ENCODE results near the gene EFCAB11.

Gene EFCAB11

GRCh38 chr14:89767131-89767530 lies 187.4 kb downstream of the EFCAB11 start:
- no peak for DNase-seq (ENCODE audit: low read depth)

GRCh38 chr14:89765346-89765745 lies 189.2 kb downstream of the EFCAB11 start:
- no peak for DNase-seq (ENCODE audit: low read depth)

- no peak for DNase-seq (ENCODE audit: low read depth)
These were observed 194.4 kb downstream of the EFCAB11 start for GRCh38 chr14:89760086-89760485.

DNA sequence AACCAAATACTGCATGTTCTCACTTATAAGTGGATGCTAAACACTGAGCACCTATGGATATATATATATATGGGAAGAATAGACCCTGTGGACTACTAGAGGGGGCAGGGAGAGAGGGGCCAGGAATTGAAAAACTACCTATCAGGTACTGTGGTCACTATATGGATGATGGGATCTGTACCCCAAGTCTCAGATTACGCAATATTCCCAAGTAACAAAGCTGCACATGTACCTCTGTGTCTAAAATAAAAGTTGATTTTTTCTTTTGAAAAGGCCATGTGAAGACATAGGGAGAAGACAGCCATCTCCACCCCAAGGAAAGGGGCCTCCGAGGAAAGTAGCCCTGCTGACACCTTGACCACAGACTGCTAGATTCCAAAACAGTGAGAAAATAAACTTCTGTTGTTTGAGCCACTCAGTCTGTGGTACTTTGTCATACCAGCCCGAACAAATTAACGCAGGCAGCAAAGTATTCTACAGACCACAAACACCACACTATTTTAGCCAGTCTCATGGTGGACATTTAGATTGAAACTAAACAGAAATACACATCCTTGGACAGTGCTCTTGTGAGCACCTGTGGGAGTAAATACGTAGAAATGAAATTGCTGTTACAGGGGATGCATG lies 197.1 kb downstream of the EFCAB11 start:
- DNase-seq (ENCODE audit: low read depth), result no peak

DNA sequence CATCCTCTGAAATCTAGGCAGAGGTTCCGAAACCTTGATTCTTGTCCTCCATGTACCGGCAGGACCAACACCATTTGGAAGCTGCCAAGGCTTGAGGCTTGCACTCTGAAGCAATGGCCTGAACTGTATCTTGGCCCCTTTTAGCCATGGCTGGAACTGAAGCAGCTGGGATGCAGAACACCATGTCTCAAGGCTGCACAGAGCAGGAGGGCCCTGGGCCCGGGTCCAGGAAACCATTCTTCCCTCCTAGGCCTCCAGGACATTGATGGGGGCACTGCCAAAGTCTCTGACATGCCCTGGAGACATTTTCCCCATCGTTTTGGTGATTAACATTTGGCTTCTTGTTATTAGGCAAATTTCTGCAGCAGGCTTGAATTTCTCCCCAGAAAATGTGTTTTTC lies 198.7 kb downstream of the EFCAB11 start:
- DNase-seq (ENCODE audit: low read depth), result no peak

- no peak for DNase-seq (ENCODE audit: low read depth)
These were observed 200.6 kb downstream of the EFCAB11 start for GRCh38 chr14:89753828-89754412.

DNA sequence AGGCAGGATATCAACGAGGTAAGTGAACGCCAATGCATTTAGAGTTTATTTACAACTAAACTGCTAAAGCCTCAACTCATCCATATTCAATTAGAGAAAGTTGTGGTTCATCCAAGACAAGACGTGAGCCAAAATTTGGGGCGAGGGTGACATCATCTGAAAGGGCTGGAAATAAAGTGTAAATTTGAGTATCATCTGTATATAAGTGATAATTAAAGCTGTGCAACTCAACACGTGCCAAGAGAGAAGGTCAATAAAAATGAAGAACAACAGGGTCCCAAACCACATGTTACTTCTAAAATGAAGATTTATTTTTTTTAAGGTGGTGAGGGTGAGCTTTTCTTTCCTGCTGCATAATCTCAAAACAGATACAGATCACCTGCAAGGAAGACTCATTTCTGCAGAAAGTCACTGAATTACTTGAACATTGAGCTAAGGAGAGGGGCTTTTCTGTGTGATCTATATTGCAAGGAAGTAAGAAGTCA lies 203.6 kb downstream of the EFCAB11 start:
- DNase-seq (ENCODE audit: low read depth), result no peak

DNA sequence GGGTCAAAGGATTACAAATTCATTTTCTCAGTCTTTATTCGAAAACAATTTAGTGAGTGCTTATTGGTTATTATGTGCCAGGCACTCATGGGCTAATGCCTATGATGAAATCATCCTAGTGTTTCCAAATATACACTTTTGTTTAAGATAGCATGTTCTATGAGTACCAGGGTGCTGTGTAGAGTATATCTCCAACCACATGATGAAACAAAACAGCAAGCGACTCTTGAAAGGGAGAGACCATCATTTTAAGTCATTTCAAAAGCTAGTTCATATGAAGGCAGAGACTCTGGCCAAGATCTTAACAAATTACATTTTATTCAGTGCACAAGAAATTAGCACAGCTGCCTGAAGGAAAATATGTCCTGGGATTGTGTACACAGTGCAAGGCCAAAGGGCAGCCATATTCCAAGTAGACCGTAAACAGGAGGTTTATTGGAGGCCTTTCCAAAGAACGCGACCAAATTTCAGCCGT lies 204.2 kb downstream of the EFCAB11 start:
- peak; percentile 84 for DNase-seq (ENCODE audit: low read depth)

DNA sequence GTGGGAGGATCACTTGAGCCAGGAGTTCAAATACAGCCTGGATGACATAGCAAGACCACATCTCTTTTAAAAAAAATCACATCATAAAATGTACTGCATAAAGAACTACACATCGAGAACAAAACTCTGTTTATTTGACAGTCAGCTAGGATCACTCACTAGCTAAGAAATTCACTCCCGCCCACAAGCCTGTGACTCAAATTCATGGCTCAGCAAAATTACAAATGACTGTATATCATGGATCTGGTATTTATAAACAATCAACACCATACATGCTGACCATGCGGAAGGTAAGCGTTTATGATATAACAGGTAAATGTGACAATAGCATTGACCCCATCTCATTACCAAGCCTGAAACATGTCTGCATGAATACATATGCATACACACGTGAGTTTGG lies 206.5 kb downstream of the EFCAB11 start:
- peak; percentile 70 for DNase-seq (ENCODE audit: low read depth)

GRCh38 chr14:89747126-89747525 lies 207.4 kb downstream of the EFCAB11 start:
- DNase-seq (ENCODE audit: low read depth), result no peak

DNA sequence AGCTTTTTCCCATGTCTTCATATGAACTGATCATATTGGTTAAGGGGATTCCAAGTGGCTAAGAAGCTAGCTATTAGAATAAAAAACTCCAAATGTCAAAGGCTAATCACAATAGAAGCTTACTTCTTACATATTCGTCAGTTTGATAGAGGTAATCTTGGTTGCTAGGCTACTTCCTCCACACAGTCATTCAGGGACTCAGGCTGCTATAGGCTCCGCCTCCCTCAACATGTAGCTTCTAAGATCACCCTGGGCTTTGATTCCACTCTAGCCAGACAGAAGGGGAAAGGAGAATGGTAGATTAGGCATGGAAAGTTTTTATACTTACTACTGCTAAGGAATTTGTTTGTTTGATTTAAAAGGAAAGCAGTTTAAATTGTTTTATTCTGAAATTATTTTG lies 207.9 kb downstream of the EFCAB11 start:
- DNase-seq (ENCODE audit: low read depth), result no peak

DNA sequence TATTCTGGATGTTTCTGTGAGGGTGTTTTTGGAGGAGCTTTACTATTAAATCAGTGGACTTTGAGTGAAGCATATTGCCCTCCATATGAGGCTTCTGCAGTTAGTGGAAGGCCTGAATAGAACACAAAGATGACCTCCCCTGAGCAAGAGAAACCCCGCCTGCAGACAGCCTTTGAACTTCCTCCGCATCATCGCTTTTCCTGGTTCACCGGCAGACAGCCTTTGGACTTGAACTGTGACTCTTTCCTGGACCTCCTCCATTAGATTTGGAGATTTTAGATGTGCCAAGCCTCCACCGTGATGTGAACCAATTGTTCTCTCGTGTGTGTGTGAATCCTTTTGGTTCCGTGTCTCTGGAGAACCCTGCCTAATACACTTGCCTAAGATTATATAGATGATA lies 208.4 kb downstream of the EFCAB11 start:
- DNase-seq (ENCODE audit: low read depth), result no peak

All from amniotic epithelial cell (primary cell).